H1 (cell line): ENCODE measurements around the gene MCF2L2. TPM values are rescaled to one million over a fixed set of nuclear protein-coding genes. Genes with fewer than 3 reads are reported as not detected.

Experiments used
- CHD7 ChIP-seq: fragments of 300-600 bp; sonication (generic); IDR thresholded peaks from 2 replicates; pipeline ENCODE4 v1.7.1; 2012; ENCODE audit warnings: low read length, moderate library complexity, mild to moderate bottlenecking, inconsistent platforms; ENCODE audit not compliant: insufficient replicate concordance
- EP300 ChIP-seq, 2 experiments: IDR thresholded peaks; 1 replicate in 1 of 2; 2 replicates in 1 of 2; pipeline ENCODE4 v1.6.1; 2011 to 2012; ENCODE audit warnings: low read depth in 2 of 2, low read length in 2 of 2, mild to moderate bottlenecking in 2 of 2, borderline replicate concordance in 1 of 2, inconsistent platforms in 1 of 2, moderate library complexity in 1 of 2
- polyA plus RNA-seq, 7 experiments: library from polyadenylated mRNA; depleted of rRNA in 3 of 7; stranded (reverse) in 5 of 7; unstranded in 2 of 7; fragments of >200 nt in 5 of 7; fragments of 200-250 nt in 2 of 7; gene quantifications; 1 replicate in 5 of 7; 2 replicates in 1 of 7; 4 replicates in 1 of 7; pipeline versions ENCODE4 v1.2.1 to v1.2.3, GENCODE V29; 2011 to 2013; ENCODE audit warnings: missing spikeins in 2 of 7, mixed read lengths in 2 of 7
- total RNA-seq: library from RNA; stranded (reverse); fragmentation: NEBNext Ultra II Directional; extraction: Animal tissue kit (Norgen Biotek cat#: 25700); gene quantifications from 2 replicates; pipeline ENCODE4 v1.2.1, GENCODE V29; 2021

The MCF2L2 gene
- total and polyA plus RNA-seq, 2 of the 8 experiments (the other 6 are each of a cell fraction or from before 2014, with no cell fraction given) = 4.1 to 13.7 TPM

DNA sequence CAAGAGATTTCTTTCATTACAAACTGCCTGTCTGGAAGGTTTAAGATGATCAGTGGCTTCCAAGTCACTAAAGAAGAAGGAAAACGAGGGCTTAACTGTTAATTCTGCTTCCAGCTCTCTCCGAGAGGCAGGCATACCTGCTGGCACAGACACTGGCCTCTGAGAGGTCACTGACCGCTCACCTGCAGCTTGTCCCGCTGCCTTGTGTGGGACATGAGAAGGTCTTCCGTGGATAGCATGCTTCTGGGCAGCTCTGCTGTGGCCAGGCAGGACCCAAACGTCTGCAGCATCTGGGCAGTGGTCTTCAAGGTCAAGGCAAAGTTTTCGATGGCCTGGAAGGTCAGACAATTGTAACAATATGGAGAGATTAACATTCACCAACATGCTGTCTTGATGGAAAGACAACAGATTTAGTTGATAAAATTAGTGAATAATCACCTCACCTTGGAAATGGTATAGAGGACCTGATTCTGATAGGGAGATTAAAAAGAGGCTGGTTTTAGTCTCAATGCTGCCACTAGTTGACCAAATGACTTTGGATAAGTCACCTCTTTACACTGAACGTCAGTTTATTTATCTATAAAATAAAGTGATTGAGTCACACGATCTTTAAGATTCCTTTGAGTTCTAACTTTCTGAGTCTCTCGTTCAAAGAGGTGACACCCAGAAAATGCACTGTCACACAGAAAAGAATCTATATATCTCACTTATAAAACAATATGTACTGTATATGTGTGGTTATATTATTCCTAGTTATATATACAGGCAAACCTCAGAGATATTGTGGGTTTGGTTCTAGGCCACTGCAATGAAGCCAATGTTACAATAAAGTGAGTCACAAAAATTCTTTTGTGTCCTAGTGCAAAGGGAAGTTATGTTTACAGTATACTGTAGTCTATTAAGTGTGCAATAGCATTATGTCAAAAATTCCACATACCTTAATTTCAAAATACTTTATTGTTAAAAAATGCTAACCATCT is 110.2 kb downstream of the MCF2L2 start (continued):
- no peak for TF ChIP-seq CHD7
- TF ChIP-seq EP300 (IDR thresholded peaks at IDR 0.05; ENCODE audit: borderline replicate concordance in 1 of 2, low read depth in 2 of 2, low read length in 2 of 2) = no peak
- TF ChIP-seq, all 59 proteins: peak for 0
